Sigmoid colon (tissue), 4 donors: ENCODE results near the gene CDC42BPA.

Experiments used
- CTCF ChIP-seq, 4 experiments: fragments of 450-650 bp in 3 of 4; fragments of 200-600 bp in 1 of 4; IDR thresholded peaks; one replicate each; pipeline ENCODE4 v1.5.1; 2016 to 2019; ENCODE audit warnings: antibody characterized with exemption in 4 of 4, mild to moderate bottlenecking in 3 of 4, moderate library complexity in 2 of 4
- POLR2A ChIP-seq, 2 donors: fragments of 450-650 bp; IDR thresholded peaks; one replicate each; pipeline ENCODE4 v1.6.1; 2016; ENCODE audit warnings: antibody characterized with exemption in 2 of 2, mild to moderate bottlenecking in 2 of 2, moderate library complexity in 2 of 2
- POLR2AphosphoS5 ChIP-seq, 4 donors: sonication (generic); formaldehyde crosslinking; IDR thresholded peaks; one replicate each; pipeline ENCODE4 v1.6.1; 2017; ENCODE audit warnings: antibody characterized with exemption in 4 of 4

DNA sequence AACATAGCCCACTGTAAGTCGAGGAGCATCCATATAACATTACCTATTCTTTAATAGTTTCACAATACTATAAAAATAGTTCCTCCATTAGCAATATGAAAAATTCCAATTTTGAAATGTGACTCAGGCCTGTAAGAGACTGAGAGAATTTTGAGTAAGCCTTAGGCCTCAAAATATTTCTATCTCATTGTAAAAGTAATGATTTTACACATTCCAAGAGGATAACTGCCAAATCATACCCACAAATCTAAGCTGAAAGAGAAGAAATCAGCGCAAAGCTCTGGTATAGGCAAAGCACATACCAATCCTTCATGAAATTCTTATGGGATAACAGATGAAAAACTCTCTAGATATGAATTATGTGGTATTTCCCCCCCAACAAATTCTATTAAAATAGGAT is 144.1 kb downstream of the CDC42BPA start:
- TF ChIP-seq CTCF (IDR thresholded peaks at IDR 0.05) (no peak), POLR2A (IDR thresholded peaks at IDR 0.05) (no peak), POLR2AphosphoS5 (IDR thresholded peaks at IDR 0.05) (no peak)
